ENCODE data around the gene PSMG3. TPM values are rescaled to one million over a fixed set of nuclear protein-coding genes. Genes with fewer than 3 reads are reported as not detected.

The PSMG3 gene, protein sequence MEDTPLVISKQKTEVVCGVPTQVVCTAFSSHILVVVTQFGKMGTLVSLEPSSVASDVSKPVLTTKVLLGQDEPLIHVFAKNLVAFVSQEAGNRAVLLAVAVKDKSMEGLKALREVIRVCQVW
- 63.0 and 71.1 TPM in 2 replicates for total RNA-seq (2021)
- long read RNA-seq, transcript PSMG3-203 (3 exons, 774 nt): major isoform, 16 of 27 reads
- long read RNA-seq, transcript PSMG3-202 (2 exons, 1,391 nt): minor isoform, 7 of 27 reads
- long read RNA-seq, partial matches to known transcripts: 0 of 27 reads
- long read RNA-seq, other reads (novel, unspliced or antisense): 1 of 27 reads

DNA sequence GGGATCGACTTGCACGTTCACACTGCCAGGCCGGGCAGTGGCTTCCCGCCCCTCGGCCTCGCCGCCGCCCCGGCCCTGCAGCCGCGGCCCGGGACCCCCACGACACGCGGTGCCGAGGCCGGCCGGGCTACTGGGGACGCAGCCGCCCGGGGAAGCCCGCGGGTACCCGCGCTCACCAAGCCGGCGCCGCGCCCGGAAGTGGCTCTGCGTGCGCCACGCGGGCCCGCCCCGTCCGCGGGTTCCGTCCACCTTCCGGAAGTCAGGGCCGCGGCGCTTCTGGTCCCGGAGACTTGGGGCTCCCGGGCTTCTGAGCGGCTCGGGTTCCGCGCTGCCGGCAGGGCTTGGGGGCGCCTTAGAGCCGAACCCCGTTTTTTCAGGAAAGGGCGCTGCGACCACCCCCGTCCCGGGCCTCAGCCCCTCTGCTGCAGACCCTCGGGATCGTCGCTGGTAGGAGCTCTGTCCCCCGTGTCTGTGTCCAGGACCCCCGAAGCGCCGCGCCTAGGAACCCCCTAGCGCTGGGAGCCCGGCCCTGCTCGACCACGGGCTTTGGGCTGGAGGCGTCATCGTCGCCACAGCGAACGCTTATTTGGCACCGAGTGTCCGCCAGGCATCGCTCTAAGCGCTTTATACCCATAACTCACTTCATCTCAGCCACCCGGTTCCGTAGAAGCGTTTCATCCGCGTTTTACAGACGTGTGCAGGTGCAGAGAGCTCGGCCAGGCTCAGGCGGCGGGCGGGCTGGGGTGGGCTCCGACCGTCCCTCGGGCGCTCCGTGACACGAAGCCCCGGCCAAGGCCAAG, at the start of gene PSMG3:
Gene PSMG3, minus strand, starts transcription at position 200 of the 800 bp plus-strand sequence. CDS start 693 bp downstream, outside the sequence.
- no CpG with 5 or more reads among the region's 95 CpGs for WGBS (ENCODE audit: extremely low coverage, insufficient read length, low lambda C conversion rate)
- Histone ChIP-seq H4K8ac (replicated peaks; ENCODE audit: insufficient read length, low read depth, low read length) (no peak within 1 kb of the TSS), H3K56ac (ENCODE audit: insufficient read length, low read depth, low read length) (no peak within 1 kb of the TSS), H3K79me2 (ENCODE audit: insufficient read depth, low read length) (no peaks in the 10 kb centered on the region), H2BK12ac (ENCODE audit: insufficient read length, low read depth, low read length) (no peak within 1 kb of the TSS), H3K23ac (ENCODE audit: insufficient read length, low read depth, low read length) (no peak within 1 kb of the TSS), H2BK5ac (ENCODE audit: insufficient read length, low read length) (no peak within 1 kb of the TSS), H3K14ac (ENCODE audit: insufficient read depth, low read length) (peak within 1 kb of the TSS; percentile 92), H3K9me3 (ENCODE audit: control insufficient read depth, low read depth, low read length) (no peaks in the 10 kb centered on the region), H3T11ph (ENCODE audit: low read length) (no peak within 1 kb of the TSS), H2BK20ac (ENCODE audit: low read depth, low read length, poor library complexity, severe bottlenecking) (no peak within 1 kb of the TSS), H3K4me1 (ENCODE audit: insufficient read depth, low read length) (no peaks in the 10 kb centered on the region), H3K4me2 (ENCODE audit: insufficient read depth, insufficient read length, low read length) (peak within 1 kb of the TSS; percentile 84), H3K18ac (ENCODE audit: insufficient read length, low read depth, low read length) (peak within 1 kb of the TSS; percentile 88), H3K23me2 (ENCODE audit: insufficient read length, low read depth, low read length, poor library complexity, severe bottlenecking) (peaks cover 4% of the 10 kb centered on the region), H3K79me1 (ENCODE audit: insufficient read depth, low read depth, low read length, poor library complexity, severe bottlenecking) (no peaks in the 10 kb centered on the region), H2AK5ac (ENCODE audit: insufficient read length, low read length) (no peak within 1 kb of the TSS), H3K27ac (ENCODE audit: insufficient read length, low read depth, low read length) (no peak within 1 kb of the TSS), H2BK120ac (ENCODE audit: low read depth, low read length, poor library complexity, severe bottlenecking) (no peak within 1 kb of the TSS), H3K27me3 (ENCODE audit: insufficient read depth, low read length) (no peaks in the 10 kb centered on the region), H2BK15ac (ENCODE audit: low read depth, low read length) (no peak within 1 kb of the TSS), H4K20me1 (ENCODE audit: control insufficient read depth, insufficient read depth, insufficient read length) (no peaks in the 10 kb centered on the region), H3K4ac (ENCODE audit: low read depth, low read length) (no peak within 1 kb of the TSS), H4K91ac (ENCODE audit: insufficient read length, low read depth, low read length) (no peak within 1 kb of the TSS), H4K5ac (ENCODE audit: insufficient read length, low read depth, low read length) (no peak within 1 kb of the TSS), H3K9ac (ENCODE audit: extremely low read depth, insufficient read length, low read length) (peak within 1 kb of the TSS; percentile 97), H2AFZ (ENCODE audit: low read length) (no peak within 1 kb of the TSS)
- peak within 1 kb of the TSS; percentile 82 to 91 for H3K4me3 Mint-ChIP-seq
- TF ChIP-seq, protein P1, sequence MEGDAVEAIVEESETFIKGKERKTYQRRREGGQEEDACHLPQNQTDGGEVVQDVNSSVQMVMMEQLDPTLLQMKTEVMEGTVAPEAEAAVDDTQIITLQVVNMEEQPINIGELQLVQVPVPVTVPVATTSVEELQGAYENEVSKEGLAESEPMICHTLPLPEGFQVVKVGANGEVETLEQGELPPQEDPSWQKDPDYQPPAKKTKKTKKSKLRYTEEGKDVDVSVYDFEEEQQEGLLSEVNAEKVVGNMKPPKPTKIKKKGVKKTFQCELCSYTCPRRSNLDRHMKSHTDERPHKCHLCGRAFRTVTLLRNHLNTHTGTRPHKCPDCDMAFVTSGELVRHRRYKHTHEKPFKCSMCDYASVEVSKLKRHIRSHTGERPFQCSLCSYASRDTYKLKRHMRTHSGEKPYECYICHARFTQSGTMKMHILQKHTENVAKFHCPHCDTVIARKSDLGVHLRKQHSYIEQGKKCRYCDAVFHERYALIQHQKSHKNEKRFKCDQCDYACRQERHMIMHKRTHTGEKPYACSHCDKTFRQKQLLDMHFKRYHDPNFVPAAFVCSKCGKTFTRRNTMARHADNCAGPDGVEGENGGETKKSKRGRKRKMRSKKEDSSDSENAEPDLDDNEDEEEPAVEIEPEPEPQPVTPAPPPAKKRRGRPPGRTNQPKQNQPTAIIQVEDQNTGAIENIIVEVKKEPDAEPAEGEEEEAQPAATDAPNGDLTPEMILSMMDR (conservative IDR thresholded peaks at IDR 0.05): peak; percentile 52; the same call in 2 of the 3 replicates
- no peaks in the 10 kb centered on the region for H3K27me3 Mint-ChIP-seq (ENCODE audit: low read depth)
- peaks cover 13 to 24% of the 10 kb centered on the region in 2 experiments for H3K4me1 Mint-ChIP-seq
- no peaks in the 10 kb centered on the region for H3K9me3 Mint-ChIP-seq
- H3K27ac Mint-ChIP-seq: peak within 1 kb of the TSS; percentile 81 to 95 (median 94); a peak in 5 of 7 replicates
- peak; percentile 75 for DNase-seq
- peaks cover 8 to 46% (median 34%) of the 10 kb centered on the region in 3 experiments for H3K36me3 Mint-ChIP-seq (ENCODE audit: insufficient read depth in 1 of 3, low read depth in 3 of 3)

Data from H9 (cell line).